HCT116 (cell line): ENCODE data around the gene SYNPO. TPM values are rescaled to one million over a fixed set of nuclear protein-coding genes. Genes with fewer than 3 reads are reported as not detected.

Experiments
- ATAC-seq: fragments of 200-7000 bp; cut with Tn5 transposase; 2 replicates; pipeline ENCODE4 v1.9.1; 2020; ENCODE audit warnings: mild to moderate bottlenecking, moderate library complexity
- BruUV-seq: library from RNA; stranded (reverse); fragments of 400-500 nt; replicated peaks from 2 replicates; lab custom pipeline; 2021; lab: Mats Ljungman, UMichigan
- CTCF ChIA-PET: fragments of 300-600 bp; sonication (Branson Sonifier 250); formaldehyde crosslinking; loops from one replicate; lab custom pipeline; 2021; ENCODE audit warnings: antibody characterized with exemption; lab: Charles Lee
- POLR2A ChIA-PET: fragments of 300-600, 350-600 bp; sonication (Branson Sonifier 250); formaldehyde crosslinking; loops from one replicate; lab custom pipeline; 2021; ENCODE audit warnings: antibody characterized with exemption; lab: Charles Lee
- RAD21 ChIA-PET, 2 experiments: fragments of 300-600 bp; sonication (Branson Sonifier 250); formaldehyde crosslinking; loops; one replicate each; lab custom pipeline; 2023; ENCODE audit warnings: low total read pairs in 2 of 2; ENCODE audit not compliant: uncharacterized antibody in 2 of 2, unreplicated experiment in 2 of 2, low non-redundant PET in 1 of 2; lab: Charles Lee
- DNase-seq: peaks from one replicate; pipeline ENCODE4 v3.0.0-alpha.2; 2010; ENCODE audit warnings: low read depth, low spot score
- H2AFZ ChIP-seq: fragments of 200-600 bp; shearing (Covaris generic), sonication (generic); 2 replicates; pipeline ENCODE4 v1.6.1; 2017; ENCODE audit warnings: low read depth, mixed run types, mixed read lengths, antibody characterized with exemption, low read length; ENCODE audit not compliant: poor library complexity, severe bottlenecking
- H3K27ac ChIP-seq: 2 replicates; pipeline ENCODE4 v1.5.1; 2012; ENCODE audit warnings: low read depth, low read length
- H3K27me3 ChIP-seq: fragments of 200-600 bp; sonication (generic); 2 replicates; pipeline ENCODE4 v1.6.1; 2016; ENCODE audit warnings: mixed run types, low read length, mixed read lengths; ENCODE audit not compliant: insufficient read depth
- H3K36me3 ChIP-seq, 2 experiments: fragments of 200-500 bp in 1 of 2; fragments of 200-600 bp in 1 of 2; sonication (Bioruptor generic) in 1 of 2; sonication (generic) in 1 of 2; 2 replicates each; pipeline versions ENCODE4 v1.5.1 to v1.6.1; 2014 to 2016; ENCODE audit warnings: low read length in 2 of 2, inconsistent platforms in 1 of 2, mixed read lengths in 1 of 2, mixed run types in 1 of 2; ENCODE audit not compliant: insufficient read depth in 2 of 2, control insufficient read depth in 1 of 2
- H3K4me1 ChIP-seq, 2 experiments: fragments of 200-600 bp in 1 of 2; sonication (generic) in 1 of 2; 2 replicates each; pipeline versions ENCODE4 v1.5.1 to v1.6.1; 2012 to 2017; ENCODE audit warnings: low read length in 2 of 2, inconsistent platforms in 1 of 2, mild to moderate bottlenecking in 1 of 2, mixed read lengths in 1 of 2, mixed run types in 1 of 2, moderate library complexity in 1 of 2; ENCODE audit not compliant: insufficient read depth in 2 of 2, control insufficient read depth in 1 of 2
- H3K4me2 ChIP-seq: fragments of 200-600 bp; sonication (generic); 2 replicates; pipeline ENCODE4 v1.6.1; 2017; ENCODE audit warnings: mixed run types, low read length, mixed read lengths
- H3K4me3 ChIP-seq, 2 experiments: fragments of 200-600 bp in 1 of 2; sonication (generic) in 1 of 2; replicated peaks in 1 of 2; 2 replicates each; pipeline ENCODE4 v1.5.1; 2011 to 2016; ENCODE audit warnings: low read length in 2 of 2, control low read depth in 1 of 2, low read depth in 1 of 2, mild to moderate bottlenecking in 1 of 2, mixed read lengths in 1 of 2, mixed run types in 1 of 2
- H3K79me2 ChIP-seq: fragments of 200-600 bp; sonication (generic); 2 replicates; pipeline ENCODE4 v1.6.1; 2017; ENCODE audit warnings: mild to moderate bottlenecking, mixed run types, low read length, moderate library complexity, mixed read lengths; ENCODE audit not compliant: insufficient read depth
- H3K9ac ChIP-seq: fragments of 200-600 bp; sonication (generic); 2 replicates; pipeline ENCODE4 v1.6.1; 2016; ENCODE audit warnings: low read length, mixed read lengths
- H3K9me2 ChIP-seq: fragments of 200-600 bp; sonication (generic), shearing (Covaris generic); 2 replicates; pipeline ENCODE4 v1.6.1; 2017; ENCODE audit warnings: mixed run types, mild to moderate bottlenecking, moderate library complexity; ENCODE audit not compliant: insufficient read depth
- H3K9me3 ChIP-seq, 2 experiments: fragments of 200-500 bp in 1 of 2; fragments of 200-600 bp in 1 of 2; sonication (Bioruptor generic) in 1 of 2; sonication (generic) in 1 of 2; 2 replicates each; pipeline ENCODE4 v1.6.1; 2014 to 2017; ENCODE audit warnings: low read length in 2 of 2, mixed read lengths in 2 of 2, inconsistent platforms in 1 of 2, low read depth in 1 of 2, mild to moderate bottlenecking in 1 of 2, mixed run types in 1 of 2, moderate library complexity in 1 of 2; ENCODE audit not compliant: control insufficient read depth in 1 of 2, insufficient read depth in 1 of 2
- H4K20me1 ChIP-seq: fragments of 200-600 bp; sonication (generic), shearing (Covaris generic); 2 replicates; pipeline ENCODE4 v1.6.1; 2017; ENCODE audit warnings: mixed run types, mild to moderate bottlenecking, moderate library complexity; ENCODE audit not compliant: insufficient read depth
- CBX3 ChIP-seq: IDR thresholded peaks from 2 replicates; pipeline ENCODE4 v1.6.1; 2012; ENCODE audit warnings: low read depth
- FOSL1 ChIP-seq: IDR thresholded peaks from 2 replicates; pipeline ENCODE4 v1.6.1; 2012; ENCODE audit warnings: low read depth
- JUND ChIP-seq: IDR thresholded peaks from 2 replicates; pipeline ENCODE4 v1.6.1; 2012
- POLR2A ChIP-seq: IDR thresholded peaks from 2 replicates; pipeline ENCODE4 v1.7.0; 2011; ENCODE audit warnings: borderline replicate concordance; ENCODE audit not compliant: insufficient read depth, insufficient read length; ENCODE audit errors: extremely low read depth
- POLR2AphosphoS5 ChIP-seq: IDR thresholded peaks from 2 replicates; pipeline ENCODE4 v1.6.1; 2011; ENCODE audit warnings: mild to moderate bottlenecking, low read depth, low read length, moderate library complexity
- RAD21 ChIP-seq: IDR thresholded peaks from 2 replicates; pipeline ENCODE4 v1.6.1; 2012; ENCODE audit warnings: low read depth, mild to moderate bottlenecking
- SP1 ChIP-seq: IDR thresholded peaks from 2 replicates; pipeline ENCODE4 v1.6.1; 2012; ENCODE audit warnings: low read depth
- YY1 ChIP-seq: IDR thresholded peaks from 2 replicates; pipeline ENCODE4 v1.6.1; 2011; ENCODE audit warnings: low read length, low read depth, moderate library complexity, mild to moderate bottlenecking; ENCODE audit not compliant: insufficient replicate concordance; ENCODE audit errors: extremely low read depth
- ZFX ChIP-seq: fragments of 450-650 bp; IDR thresholded peaks from 2 replicates; pipeline ENCODE4 v1.6.1; 2017
- ZNF274 ChIP-seq: fragments of 200-500 bp; sonication (Bioruptor generic); IDR thresholded peaks from 2 replicates; pipeline ENCODE4 v1.6.1; 2014; ENCODE audit warnings: mild to moderate bottlenecking, low read depth, low read length, inconsistent platforms
- intact Hi-C: fragments of 100-400 bp; cut with micrococcal nuclease; formaldehyde crosslinking; loops from 2 replicates; pipeline ENCODE4 v1.10.0; 2022
- total RNA-seq: library from RNA; stranded (reverse); gene quantifications from one replicate; pipeline ENCODE4 v1.2.1, GENCODE V29; 2021; ENCODE audit not compliant: unreplicated experiment
- TF ChIP-seq, protein P1 (sequence below): IDR thresholded peaks from 2 replicates; pipeline ENCODE4 v1.6.1; 2012
- TF ChIP-seq, protein P2 (sequence below): IDR thresholded peaks from 2 replicates; pipeline ENCODE4 v1.6.1; 2011; ENCODE audit warnings: mild to moderate bottlenecking, low read length, moderate library complexity; ENCODE audit not compliant: insufficient replicate concordance; ENCODE audit errors: extremely low read depth
- TF ChIP-seq, protein P3 (sequence below), 3 experiments: fragments of 200-600 bp in 1 of 3; sonication (generic) in 1 of 3; IDR thresholded peaks in 2 of 3; conservative IDR thresholded peaks in 1 of 3; 2 replicates each; pipeline ENCODE4 v1.5.1; 2012 to 2017; ENCODE audit warnings: low read depth in 2 of 3, low read length in 2 of 3, antibody characterized with exemption in 1 of 3, borderline replicate concordance in 1 of 3, control low read depth in 1 of 3, mild to moderate bottlenecking in 1 of 3, mixed read lengths in 1 of 3, mixed run types in 1 of 3, moderate library complexity in 1 of 3; ENCODE audit not compliant: insufficient read depth in 1 of 3

Gene SYNPO
- total RNA-seq, 1 experiment from 2014 or later, result 8.2 TPM

DNA sequence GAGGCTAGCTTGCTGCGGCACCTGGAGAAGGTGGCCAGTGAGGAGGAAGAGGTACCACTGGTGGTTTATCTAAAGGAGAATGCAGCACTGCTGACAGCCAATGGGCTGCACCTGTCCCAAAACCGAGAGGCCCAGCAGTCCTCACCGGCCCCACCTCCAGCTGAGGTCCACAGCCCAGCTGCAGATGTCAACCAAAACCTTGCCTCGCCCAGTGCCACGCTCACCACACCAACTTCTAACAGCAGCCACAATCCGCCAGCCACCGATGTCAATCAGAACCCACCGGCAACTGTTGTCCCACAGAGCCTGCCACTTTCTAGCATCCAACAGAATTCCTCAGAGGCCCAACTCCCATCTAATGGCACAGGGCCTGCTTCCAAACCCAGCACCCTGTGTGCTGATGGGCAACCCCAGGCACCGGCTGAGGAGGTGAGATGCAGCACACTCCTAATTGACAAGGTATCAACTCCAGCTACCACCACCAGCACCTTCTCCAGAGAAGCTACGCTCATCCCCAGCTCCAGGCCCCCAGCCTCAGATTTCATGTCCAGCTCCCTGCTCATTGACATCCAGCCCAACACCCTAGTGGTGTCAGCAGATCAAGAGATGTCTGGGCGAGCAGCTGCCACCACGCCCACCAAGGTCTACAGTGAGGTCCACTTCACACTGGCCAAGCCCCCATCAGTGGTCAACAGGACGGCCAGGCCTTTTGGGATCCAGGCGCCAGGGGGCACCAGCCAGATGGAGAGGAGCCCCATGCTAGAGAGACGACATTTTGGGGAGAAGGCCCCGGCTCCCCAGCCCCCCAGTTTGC lies 8.0 kb downstream of the SYNPO start:
- Histone ChIP-seq H4K20me1 (no peaks in the 10 kb centered on the region), H3K9me2 (no peaks in the 10 kb centered on the region), H3K27ac (no peak overlapping the region), H3K4me2 (no peak overlapping the region), H3K27me3 (no peaks in the 10 kb centered on the region), H3K36me3 (no peaks in the 10 kb centered on the region), H3K9ac (no peak overlapping the region), H3K4me1 (peaks cover 17 to 22% of the 10 kb centered on the region in 2 experiments), H3K79me2 (no peaks in the 10 kb centered on the region), H3K4me3 (no peak overlapping the region), H2AFZ (no peak overlapping the region), H3K9me3 (no peaks in the 10 kb centered on the region)
- POLR2A ChIA-PET, result no interaction called here
- intact Hi-C loops, result no loop called here
- BruUV-seq, result no TSS peak
- ATAC-seq (no peak), DNase-seq (no peak)
- TF ChIP-seq FOSL1 (no peak), YY1 (no peak), ZNF274 (no peak), ZFX (no peak), SP1 (no peak), POLR2AphosphoS5 (no peak), RAD21 (no peak), JUND (no peak), CBX3 (no peak), POLR2A (no peak)
- TF ChIP-seq, protein P1, sequence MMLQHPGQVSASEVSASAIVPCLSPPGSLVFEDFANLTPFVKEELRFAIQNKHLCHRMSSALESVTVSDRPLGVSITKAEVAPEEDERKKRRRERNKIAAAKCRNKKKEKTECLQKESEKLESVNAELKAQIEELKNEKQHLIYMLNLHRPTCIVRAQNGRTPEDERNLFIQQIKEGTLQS, result no peak
- TF ChIP-seq, protein P2, sequence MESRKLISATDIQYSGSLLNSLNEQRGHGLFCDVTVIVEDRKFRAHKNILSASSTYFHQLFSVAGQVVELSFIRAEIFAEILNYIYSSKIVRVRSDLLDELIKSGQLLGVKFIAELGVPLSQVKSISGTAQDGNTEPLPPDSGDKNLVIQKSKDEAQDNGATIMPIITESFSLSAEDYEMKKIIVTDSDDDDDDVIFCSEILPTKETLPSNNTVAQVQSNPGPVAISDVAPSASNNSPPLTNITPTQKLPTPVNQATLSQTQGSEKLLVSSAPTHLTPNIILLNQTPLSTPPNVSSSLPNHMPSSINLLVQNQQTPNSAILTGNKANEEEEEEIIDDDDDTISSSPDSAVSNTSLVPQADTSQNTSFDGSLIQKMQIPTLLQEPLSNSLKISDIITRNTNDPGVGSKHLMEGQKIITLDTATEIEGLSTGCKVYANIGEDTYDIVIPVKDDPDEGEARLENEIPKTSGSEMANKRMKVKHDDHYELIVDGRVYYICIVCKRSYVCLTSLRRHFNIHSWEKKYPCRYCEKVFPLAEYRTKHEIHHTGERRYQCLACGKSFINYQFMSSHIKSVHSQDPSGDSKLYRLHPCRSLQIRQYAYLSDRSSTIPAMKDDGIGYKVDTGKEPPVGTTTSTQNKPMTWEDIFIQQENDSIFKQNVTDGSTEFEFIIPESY, result no peak
- TF ChIP-seq, protein P3, sequence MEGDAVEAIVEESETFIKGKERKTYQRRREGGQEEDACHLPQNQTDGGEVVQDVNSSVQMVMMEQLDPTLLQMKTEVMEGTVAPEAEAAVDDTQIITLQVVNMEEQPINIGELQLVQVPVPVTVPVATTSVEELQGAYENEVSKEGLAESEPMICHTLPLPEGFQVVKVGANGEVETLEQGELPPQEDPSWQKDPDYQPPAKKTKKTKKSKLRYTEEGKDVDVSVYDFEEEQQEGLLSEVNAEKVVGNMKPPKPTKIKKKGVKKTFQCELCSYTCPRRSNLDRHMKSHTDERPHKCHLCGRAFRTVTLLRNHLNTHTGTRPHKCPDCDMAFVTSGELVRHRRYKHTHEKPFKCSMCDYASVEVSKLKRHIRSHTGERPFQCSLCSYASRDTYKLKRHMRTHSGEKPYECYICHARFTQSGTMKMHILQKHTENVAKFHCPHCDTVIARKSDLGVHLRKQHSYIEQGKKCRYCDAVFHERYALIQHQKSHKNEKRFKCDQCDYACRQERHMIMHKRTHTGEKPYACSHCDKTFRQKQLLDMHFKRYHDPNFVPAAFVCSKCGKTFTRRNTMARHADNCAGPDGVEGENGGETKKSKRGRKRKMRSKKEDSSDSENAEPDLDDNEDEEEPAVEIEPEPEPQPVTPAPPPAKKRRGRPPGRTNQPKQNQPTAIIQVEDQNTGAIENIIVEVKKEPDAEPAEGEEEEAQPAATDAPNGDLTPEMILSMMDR (IDR thresholded peaks at IDR 0.05 in 2 of 3, conservative IDR thresholded peaks at IDR 0.05 in 1 of 3; ENCODE audit: borderline replicate concordance in 1 of 3, insufficient read depth in 1 of 3, low read depth in 2 of 3, low read length in 2 of 3), result no peak
- RAD21 ChIA-PET, result no interaction called here
- CTCF ChIA-PET, result no interaction called here
